ENCODE results near the gene WASF3.

The WASF3 gene, protein sequence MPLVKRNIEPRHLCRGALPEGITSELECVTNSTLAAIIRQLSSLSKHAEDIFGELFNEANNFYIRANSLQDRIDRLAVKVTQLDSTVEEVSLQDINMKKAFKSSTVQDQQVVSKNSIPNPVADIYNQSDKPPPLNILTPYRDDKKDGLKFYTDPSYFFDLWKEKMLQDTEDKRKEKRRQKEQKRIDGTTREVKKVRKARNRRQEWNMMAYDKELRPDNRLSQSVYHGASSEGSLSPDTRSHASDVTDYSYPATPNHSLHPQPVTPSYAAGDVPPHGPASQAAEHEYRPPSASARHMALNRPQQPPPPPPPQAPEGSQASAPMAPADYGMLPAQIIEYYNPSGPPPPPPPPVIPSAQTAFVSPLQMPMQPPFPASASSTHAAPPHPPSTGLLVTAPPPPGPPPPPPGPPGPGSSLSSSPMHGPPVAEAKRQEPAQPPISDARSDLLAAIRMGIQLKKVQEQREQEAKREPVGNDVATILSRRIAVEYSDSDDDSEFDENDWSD

DNA sequence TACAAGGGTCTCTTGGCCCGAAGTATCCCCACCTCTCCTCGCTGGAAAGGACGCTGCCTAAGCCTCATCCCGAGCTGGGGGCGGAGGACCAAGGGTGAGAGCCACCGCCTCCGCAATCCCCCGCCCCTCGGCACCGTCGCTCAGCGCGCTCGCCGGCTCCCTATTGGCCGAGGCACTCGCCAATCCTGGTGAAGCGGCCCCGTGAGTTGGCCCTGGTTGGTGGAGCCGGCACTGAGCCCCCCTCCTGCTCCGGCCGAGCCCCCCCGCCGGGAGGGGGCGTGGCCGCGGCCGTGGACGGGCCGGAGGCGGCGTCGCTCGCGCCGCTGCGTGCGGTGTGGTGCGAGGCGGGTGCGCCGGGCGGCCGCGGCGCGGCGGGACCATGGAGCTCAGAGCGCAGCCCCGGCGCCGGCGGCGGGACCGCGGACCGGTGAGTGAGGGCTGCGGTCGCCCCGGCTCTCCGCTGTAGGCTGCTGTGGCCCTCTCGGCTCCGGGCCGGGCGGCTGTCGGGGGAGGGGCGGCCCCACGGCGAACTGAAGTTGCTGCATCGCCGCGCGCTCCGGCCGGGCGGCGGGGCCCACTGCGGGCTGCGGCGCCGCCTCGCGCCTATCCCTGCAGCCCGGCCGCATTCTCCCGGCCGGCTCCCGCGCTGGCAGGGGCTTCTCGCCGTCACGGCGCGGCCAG lies at the start of gene WASF3:
Gene WASF3, plus strand, starts transcription at position 291 of the 681 bp plus-strand sequence. CDS start 84,588 bp downstream, outside the sequence.
- DNase-seq: no peak

DNA sequence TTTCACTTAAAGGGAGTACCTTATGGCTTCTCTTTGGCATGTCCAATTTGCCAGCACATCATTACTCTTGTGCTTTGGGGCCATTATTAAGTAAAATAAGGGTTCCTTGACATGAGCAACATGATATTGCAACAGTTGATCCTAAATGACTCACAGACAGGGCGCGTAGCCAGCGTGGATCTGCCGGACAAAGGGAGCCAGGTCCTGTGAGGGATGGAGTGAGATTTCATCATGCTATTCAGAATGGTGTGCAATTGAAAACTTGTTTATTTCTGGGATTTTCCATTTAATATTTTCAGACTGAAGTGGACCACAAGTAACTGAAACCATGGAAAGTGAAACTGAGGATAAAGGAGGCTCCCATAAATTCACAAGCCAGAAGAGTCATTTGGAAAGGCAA lies 48.6 kb upstream of the WASF3 start:
- no peak for DNase-seq

DNA sequence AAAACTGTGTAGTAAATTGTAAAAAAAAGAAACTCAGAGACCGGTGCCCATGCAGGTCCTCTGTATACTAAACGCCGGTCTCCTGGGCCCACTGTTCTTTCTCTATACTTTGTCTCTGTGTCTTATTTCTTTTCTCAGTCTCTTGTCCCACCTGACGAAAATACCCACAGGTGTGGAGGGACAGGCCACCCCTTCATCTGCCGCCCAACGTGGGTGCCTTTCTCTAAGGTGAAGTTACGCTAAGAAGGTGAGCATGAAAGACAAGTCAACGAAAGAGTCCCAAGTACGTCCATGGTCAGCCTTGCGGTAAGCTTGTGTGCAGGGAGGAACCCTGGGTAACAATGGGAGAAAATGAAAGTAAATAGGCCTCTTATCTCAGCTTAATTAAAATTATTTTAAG lies 48.0 kb upstream of the WASF3 start:
- no peak for DNase-seq

DNA sequence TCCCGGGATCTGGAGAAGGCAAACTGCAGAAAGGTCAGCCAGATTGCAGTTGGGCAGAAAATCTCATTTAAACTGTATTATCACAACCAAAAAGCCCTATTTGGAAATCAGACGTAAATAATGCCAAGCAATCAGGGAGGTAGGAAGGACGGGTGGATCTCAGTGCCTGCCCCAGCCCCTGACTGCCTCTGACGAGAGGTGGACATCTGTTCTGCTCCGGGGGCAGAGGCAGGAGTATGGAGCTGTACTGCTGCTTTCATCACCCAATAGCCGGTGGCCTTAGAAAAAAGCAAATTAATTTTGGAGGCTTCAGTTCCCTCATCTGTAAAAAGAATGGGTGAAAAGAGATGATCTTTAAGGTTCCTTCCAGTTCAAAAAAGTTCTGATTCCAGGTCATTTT lies 43.6 kb upstream of the WASF3 start:
- no peak for DNase-seq

DNA sequence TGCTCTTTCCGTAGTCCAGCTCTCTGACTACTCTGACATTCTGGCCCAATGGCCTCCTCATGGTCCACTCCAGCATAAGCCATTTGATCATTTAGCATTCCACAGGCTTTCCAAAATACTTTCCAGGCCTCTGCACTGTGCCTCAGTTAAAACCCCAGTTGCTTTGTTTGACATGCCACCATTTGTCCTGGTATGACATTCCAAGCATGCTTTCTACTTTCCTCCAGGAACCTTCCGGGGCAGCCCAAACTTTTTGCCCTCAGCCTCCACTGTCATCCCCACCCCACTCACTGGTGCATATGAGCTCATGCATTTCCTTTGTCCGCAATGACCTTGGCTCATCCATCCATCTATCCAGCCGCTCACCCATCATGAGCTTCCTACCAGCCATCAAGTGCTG lies 41.8 kb upstream of the WASF3 start:
- no peak for DNase-seq

DNA sequence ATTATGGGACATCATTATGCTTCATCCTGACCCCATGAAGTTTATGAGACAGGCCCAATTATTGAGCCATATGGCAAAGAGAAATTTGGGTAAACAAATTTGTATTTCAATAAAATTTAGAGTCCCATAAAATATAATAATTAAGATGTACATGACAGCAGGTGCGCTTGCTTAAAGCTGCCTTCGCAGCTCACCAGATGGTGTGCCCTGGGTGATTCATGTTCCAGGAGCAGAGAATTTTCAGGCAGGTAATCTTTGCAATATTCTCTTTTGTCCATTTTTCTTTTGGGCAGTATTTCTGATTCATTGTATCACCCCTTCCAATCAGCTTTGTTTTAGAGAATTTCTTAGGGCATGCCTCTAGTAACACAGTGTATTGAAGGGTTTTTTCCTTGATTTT lies 39.5 kb upstream of the WASF3 start:
- DNase-seq: no peak

DNA sequence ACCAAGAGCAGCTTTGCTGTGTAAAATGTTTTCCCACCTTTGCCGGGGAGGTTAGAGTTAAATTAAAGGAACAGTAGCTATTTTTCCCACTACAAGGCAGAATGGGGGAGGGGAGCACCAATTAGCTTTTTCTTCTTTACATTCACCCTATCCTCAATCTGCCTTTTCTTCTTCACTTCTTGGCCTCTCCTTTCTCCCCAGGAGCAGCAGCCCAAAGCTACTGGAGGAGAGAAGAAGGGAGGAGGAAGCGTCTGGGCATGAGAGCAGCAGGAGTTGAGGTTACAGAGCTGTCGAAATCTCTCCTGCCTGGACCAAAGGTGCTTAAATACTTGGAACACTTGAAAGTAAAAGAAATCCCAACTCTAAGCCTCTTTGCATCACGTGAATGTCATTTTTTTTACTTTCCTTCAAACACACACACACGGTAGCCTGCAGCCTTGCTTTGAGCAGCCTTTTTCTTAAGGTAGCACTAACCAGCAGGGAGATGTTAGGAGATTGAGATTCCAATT lies 39.0 kb upstream of the WASF3 start:
- no peak for DNase-seq

DNA sequence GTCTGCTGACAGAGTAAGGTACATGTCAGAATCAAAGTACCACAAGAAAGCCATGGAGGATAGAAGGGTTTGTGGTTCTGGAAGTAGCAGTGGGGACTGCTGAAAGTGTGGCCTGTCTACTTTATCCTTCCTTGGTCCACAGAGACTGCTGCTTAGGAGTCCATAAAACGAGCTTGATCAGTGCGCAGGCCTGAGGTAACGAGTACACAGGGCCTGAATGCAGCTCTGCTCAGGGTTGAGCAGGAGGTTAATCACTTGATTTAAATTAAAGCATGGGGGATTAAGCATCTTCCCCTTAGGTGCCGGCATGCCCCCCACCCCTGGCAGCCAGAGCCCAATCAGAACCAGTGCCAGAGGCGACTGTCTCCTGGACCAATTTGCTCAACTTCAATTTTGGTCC lies 34.9 kb upstream of the WASF3 start:
- no peak for DNase-seq

DNA sequence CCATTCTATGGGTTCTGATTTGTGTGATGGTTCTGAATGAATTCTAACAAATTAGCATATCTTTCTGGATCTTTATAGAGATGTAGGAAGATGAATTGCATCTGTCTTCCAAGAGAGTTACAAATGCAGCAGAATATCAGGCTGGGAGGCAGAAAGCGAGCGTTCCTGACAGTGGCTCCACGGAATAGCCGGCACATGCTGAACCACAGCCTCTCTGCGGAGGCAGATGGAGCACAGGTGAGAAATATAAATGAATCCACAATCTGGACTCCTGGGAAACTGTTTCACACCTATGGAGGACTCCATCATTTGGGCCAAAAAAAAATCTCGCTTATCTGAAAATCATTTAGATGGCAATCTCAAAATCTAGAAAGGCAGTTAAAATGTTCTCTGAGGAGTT lies 34.5 kb upstream of the WASF3 start:
- no peak for DNase-seq

DNA sequence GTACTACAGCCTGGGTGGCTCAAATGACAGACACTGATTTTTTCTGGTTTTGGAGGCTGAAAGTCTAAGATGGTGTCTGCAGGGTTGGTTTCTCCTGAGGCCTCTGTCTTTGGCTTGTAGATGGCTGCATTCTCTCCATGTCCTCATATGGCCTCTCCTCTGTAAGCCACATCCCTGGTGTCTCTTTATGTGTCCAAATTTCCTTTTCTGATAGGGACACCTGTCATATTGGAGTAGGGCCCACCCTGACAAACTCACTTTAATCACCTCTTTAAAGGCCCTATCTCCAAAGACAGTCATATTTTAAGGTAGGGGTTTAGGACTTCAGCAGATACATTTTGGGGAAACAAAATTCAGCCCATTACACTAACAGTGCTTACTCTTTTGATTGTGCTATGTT lies 32.0 kb upstream of the WASF3 start:
- no peak for DNase-seq

DNA sequence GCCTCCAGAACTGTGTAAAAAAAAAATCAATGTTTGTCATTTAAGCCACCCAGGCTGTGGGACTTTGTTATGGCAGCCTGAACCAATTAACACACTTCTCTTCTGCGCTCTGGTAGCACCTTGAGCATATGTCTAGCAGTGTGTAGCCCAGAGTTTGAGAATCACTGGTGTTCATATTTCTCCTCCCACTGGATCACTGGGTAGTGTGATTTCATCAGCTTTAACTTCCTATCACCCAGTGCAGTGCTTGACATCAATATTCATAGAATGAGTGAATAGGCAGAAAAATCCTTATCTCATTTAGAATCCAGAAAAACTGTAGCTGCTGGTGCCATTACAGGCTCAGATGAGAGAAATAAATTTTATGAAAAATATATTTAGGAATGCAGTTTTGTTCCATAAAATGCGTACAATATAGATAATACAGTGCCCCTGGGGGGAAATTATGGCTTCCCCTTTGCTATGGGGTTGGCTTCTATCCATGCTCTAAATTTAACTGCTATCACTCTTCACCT lies 30.7 kb upstream of the WASF3 start:
- no peak for DNase-seq

DNA sequence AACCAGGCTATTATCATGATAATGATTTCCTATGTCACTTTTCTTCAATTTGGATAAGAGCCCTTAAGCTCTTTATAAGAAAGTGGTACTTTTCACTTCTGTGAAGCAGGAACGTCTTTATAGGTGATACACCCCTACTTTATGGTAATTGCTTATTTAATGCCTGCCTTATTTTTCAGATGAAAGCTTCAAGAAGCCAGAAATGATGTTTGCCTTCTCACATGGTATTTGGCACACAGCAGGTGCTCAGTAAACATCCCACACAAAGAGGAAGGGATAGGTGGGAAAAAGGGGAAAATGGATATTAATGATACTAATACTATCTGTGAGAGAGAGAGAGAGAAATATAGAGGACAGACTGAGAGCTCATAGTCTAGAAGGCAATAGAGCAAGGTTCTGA lies 29.0 kb upstream of the WASF3 start:
- no peak for DNase-seq

DNA sequence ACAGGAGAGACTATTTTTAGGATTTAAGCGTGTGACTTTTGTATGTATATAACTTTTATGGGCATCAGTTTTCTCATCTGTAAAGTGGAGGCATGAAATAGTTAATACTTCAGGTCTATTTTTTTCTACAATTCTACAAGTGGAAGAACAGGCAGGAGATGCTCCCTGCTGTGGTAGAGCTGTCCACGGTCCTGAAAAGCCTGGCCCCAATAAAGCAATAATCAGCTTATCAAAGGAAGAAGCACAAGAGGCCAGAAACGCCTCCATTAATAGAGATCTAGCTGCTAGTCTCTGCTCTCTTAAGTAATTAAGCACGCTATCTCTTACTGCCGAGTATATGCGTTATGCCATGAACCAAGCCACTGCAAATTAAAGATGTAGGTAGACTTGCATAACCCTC lies 28.0 kb upstream of the WASF3 start:
- DNase-seq: peak; percentile 3

DNA sequence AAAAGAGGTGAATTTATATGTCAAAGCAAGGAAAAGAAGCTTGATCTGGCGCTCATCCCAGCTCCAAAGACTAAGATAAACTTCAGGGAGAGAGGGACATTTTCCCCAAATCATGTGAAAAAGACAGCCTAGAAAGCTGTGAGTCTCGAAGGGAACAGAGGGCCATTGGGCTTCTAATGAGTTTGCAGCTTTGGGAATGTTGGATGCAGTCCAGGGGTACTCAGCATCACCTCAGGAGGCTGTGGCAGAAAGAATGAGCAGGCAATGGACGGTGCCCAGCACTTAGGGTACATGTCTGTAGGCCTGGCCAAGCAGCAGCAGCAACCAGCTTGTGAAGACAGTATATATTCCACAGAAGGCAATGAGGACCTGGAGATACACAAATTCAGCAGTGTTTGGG lies 25.7 kb upstream of the WASF3 start:
- no peak for DNase-seq

DNA sequence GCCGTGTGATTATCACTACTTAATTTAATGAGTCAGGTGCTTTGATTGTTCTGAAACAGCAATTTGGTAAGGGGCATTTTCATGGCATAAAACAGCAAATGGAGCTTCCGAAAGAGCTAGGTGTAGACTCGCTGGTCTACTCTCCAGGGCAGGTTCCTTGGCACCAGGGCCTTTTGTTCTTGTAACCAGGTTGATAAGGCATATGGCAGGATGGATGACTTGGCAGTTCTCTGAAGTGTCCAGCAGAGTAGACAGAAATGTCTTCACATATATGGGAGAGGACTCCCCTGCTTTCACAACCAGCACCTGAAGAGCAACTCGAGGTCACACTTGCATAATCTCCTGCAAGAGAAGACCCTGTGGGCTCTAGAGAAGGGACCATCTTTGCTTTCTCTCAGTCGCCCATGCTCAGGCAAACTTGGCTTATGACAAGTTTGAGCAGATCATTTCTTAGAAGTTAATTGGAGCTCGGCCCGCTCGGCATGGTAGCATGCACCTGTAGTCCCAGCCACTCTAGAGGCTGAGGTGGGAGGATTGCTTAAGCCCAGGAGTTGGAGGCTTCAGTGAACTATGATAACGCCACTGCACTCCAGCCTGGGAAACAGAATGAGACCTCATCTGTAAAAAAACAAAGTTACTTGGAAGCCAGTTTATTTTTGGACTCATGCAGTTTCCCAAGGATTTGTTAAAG lies 23.3 kb upstream of the WASF3 start:
- no peak for DNase-seq

DNA sequence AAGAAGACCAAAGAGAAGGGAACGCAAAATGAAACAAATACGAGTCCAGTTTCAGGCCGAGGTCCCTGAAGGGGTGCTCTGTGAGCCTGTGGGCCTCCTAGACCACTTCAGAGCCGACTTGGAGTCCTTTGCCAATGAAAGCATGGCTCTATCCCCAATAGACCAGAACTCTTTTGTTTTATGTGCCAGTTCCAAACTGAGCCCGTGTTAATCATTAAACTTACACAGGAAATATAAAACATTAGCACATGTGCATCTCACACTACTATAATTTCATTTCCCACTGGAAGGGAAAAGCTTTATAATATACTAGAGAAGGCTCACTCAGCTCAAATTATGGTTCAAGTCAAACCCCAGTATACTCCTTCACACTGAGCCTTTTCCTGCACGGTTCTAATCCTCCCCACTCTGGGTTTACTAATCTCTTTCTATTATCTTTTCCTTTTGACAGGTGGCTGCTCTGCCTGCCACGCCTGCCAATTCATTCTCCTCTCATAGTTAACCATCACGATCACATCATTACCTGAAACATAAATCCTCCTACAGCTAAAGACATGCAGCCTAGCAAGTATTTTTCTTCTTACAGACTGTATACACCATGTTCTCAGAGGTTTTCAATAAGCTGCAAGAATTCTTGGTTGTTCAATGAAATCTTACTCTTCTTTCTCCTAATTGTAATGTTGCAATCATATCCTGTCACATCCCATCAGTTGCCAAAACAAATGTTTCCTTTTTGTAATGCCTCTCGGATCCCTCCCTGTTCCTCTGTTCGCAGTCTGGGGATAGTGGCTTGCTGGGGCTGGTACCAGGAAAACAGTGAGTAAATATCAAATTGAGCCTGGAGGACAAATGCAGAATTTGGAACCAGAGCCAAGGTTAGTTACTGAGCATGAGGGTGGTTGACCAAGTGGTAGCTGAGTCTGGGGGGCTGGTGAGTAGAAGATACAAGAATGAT lies 18.8 kb upstream of the WASF3 start:
- no peak for DNase-seq

DNA sequence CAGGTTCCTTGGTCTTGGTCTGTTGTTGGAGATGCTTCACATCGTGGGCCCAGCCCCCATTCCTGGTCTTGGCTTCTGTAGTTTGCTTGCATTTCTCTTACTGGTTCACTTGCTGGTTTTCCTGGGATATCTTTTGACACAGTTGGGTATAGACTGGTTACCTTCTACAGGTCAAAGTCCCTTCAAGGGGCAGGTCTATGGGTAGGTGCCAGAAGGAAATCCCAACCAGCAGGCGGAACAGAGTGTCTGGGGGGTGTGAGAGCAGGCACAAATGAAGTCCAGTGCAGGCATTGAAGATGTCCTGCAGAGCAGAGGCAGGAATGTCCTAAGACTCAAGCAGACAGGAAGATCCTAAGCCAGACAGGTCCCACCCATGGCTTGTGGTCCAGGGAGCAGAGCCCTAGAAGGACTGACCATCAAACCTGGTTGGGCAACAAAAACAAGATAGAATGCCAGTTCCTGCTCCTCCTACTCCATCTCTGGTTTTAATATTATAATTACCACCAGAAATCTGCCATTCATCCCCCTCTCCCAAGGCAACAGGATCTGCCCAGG lies 17.7 kb upstream of the WASF3 start:
- DNase-seq: no peak

DNA sequence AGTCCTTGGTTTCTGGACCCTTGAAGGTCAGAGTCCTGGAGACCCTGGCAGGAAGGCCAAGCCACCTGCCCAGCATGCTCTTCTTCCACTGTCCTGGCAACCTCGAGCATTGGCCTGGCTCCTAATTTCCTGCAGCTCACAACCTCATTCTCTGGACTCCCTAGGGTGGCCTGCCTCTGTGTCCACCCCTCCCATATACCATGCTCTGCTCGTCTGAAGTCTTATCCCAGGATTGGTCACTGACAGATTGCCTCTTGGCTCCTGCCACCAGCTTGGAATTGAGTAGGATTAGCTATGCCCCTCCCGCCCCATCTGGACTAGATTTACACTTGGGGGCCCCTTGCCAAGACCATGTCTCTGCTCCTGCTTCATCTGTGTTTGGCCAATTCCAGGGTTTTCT lies 17.1 kb upstream of the WASF3 start:
- no peak for DNase-seq

DNA sequence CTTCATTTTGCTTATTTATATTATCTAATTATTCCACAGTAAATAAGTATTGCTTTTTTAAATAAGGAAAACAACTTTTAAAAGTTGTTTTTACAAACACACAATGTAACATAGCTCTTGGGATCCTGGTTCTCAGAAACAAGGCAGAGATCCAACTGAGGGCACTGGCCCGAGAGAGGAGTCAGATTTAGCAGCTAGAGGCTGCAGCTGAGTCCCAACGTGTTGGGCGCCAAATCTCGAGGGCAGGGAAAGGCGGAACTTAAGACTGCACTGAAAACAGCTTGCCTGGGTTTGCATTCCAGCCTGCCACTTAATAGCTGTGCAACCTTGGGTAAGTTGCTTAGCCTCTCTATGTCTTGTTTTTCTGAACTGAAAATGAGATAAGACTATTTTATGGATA lies 16.4 kb upstream of the WASF3 start:
- DNase-seq: no peak

DNA sequence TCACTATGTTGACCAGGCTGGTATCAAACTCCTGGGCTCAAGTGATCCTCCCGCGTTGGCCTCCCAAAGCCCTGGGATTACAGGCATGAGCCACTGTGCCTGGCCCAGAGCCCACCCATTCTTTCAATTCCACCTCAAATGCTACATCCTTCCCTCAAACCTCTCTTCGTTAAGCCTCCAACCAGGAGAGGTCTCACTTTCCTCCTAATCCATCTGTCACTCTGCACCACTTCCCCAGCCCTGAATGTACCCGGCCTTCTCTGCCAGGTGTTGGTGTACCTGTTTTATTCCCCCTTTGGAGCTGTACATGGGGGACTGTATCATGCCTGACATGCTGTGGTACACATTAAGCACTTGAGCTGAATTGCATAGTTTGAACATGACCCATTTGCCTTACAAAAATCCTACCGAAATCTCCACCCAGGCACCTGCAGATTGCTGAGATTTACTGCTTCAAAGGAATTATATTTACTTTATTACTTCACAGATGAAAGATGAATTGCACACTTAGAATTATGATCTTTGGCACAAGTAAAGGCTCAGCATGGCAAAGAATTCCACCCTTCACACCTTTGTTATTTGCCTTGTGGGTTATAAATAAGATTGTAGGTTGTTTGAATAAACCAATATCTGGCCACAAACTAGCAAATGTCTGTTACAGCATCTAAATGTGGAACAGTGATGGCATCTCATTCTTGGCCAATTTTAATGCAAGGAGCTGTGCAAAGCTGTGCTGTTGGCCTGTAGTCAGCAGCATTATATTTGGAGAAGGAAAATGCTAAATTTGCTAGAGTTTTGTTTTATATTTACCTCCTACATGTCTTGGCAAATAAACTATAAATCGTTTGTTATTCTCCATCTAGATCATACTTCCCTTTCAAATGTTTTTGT lies 15.6 kb upstream of the WASF3 start:
- no peak for DNase-seq

DNA sequence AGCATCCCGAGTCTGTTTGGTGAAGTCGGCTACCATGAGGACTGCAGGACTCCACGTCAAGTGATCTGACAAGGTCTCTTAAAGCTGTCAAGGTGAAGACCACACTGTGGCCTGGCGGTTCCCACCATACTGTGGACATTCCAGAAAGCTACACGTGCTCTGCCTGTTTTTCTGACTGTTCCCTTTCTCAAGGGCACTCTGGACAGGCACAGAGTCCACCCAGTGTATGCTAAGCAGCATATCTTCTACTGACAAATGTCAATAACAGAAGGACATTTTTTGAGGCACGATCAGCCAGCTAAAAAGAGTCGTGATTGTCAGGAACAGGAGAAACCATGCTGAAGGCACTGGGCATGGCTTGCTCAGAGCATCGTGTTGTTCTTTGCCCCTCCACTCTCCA lies 12.8 kb upstream of the WASF3 start:
- no peak for DNase-seq

All from activated CD4-positive, alpha-beta T cell treated with anti-CD3 and anti-CD28 coated beads, Interleukin-2, amount 50 U/mL, for 1 hour (primary cell).